NCI-H1105 (cell line): ENCODE measurements around the gene S100A1.
"Not testable (repeated sequence)": the region's sequence is repeated elsewhere in the genome, so short reads cannot be mapped to it uniquely, and the experiment has no call there.

Source experiments
- DNase-seq: peaks from one replicate; lab custom pipeline; 2025; lab: John Stamatoyannopoulos, UW

S100A1 gene

DNA sequence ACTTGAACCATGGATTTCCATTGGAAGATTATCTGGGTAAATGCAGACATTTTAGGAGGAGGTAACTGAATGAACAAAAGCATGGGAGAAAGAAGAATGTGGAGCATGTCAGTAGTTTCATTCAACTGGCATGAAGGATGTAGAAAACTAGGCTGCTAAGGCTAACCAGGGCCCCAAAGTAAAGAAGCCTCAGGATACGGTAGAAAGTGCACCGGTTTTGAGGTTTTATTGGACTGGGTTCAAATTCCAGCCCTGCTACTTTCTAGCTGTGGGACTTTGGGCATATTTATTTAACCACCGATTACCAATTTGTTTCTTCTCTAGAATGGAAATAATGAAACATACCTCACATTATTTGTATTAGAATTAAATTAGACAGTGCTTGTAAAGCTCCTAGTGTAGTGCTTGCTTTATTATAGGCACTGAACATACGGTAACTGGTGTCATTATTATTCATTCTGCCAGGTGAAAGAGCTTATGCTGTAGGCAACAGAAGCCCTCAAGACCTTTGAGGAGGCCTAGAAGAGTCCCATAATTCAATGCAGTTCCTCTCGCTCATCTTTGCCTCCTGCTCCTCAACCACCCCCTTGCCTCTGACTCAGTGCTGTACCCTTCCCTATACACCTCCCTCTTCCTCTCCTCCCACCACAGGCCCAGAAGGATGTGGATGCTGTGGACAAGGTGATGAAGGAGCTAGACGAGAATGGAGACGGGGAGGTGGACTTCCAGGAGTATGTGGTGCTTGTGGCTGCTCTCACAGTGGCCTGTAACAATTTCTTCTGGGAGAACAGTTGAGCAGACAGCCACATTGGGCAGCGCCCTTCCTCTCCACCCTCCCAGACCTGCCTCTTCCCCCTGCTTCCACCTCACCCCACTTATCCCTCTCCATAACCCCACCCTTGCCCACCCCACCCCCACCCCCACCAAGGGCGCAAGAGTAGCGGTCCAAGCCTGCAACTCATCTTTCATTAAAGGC is 3.1 kb downstream of the S100A1 start:
- DNase-seq = no peak

DNA sequence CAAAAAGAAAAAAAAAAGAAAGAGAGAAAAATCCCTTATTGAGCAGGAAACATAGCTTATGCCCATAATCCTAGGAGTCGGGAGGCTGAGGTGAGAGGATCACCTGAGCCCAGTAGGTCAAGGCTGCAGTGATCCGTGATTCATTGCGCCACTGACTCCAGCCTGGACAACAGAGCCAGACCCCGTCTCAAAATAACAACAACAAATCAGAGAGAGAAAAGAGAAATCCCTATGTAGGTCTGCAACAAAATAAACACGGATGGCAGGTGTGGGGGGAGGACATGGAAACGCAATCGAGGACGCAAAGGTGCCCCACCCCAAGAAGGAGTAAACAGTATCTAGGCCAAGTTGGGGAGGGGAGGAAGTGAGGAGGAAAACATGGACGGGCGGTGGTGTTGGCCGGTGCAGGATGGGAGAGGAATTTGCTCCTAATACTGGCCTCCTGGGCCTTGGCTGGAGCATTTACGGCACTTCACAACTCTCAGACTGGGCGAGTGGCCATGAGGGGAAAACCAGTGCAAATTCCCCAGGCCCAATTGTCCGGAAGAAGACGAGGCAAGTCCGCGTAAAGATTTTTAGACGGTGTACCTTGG is 5.0 kb downstream of the S100A1 start:
- DNase-seq = no peak

DNA sequence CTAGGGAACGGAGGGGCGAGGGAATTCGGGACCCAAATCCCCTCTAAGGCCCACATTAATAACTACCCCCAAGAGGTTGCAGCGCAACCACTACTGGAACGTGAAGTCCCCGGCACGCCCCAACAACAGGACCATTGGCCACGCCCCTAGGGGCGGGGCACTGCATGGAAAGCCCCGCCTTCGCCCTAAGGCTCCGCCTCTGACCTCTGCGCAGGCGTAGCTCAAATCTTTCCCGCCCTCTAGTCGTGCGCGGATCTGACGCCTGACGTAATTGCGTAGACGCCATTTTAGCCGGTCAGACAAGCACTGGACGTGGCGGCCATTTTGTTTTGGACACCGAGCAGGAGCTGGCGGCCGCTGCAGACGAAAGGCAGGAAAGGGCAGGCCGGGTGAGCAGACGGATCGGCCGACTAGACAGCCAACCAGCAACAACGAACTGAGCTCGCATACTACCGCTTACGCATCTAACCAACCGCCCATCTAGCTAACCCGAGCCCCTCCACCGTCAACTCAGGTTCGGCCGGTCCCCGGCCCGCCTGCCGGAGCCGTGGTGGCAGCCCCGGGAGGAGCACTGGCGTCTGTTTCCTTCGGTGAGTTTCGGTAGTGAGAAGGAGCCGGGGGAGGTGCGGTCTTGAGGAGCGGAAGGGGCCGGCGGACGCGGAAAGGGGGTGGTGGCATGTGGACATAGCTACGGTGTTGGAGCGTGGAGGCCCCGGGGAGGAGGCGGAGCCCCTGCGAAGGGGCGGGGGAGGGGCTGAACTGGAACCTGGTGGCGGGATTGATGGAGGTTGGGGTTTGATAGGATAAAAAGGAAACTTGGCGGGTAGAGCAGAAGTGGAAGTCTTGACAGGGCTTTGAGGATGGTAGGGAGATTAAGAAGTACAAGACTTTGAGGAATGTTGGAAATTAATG is 5.8 kb downstream of the S100A1 start, which contains the start of gene CHTOP:
Gene CHTOP, plus strand, starts transcription at position 313 of the 912 bp plus-strand sequence. CDS start 2,523 bp downstream, outside the sequence.
- peak; percentile 98 for DNase-seq

DNA sequence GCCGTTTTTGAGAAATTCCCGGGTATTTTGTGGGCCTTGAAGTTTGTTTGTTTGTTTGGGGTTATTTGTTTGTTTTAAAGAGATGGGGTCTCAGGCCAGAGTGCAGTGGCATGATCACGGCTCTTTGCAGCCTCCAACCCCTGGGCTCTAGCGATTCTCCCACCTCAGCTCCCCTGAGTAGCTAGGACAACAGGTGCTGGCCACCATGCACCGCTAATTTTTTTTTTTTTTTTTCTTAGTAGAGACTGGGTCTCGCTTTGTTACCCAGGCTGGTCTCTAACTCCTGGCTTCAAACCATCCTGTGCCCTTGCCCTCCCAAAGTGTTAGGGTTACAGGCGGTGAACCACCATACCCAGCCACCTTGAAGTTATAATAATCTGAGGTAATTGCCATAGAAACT is 7.6 kb downstream of the S100A1 start:
- DNase-seq = no peak

DNA sequence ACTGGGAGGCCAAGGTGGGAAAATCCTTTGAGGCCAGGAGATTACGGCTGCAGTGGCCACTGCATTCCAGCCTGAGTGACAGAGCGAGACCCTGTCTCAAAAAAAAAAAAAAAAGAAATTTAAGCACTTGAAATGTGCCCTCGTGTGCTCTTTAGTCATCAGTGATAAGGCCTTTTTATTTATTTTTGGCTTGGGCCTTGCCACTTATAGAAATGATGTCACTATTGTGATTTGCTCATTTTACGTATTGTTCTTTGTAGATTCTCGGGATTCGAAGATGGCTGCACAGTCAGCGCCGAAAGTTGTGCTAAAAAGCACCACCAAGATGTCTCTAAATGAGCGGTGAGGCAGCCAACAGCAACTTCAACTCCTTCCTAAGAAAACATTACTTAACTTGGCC is 8.1 kb downstream of the S100A1 start:
- no peak for DNase-seq

DNA sequence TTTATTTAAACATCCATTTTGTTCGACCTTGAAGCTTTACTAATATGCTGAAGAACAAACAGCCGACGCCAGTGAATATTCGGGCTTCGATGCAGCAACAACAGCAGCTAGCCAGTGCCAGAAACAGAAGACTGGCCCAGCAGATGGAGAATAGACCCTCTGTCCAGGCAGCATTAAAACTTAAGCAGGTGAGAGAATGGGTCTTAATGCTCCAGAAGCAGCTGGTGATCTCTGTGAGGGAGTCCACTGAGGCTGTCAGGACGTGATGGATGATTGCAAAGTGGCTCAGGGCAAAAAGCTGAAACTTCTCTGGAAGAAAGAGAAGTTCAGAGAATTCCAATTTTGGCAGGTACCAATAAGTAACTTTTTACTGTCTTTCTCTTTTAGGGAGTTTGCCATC is 10.0 kb downstream of the S100A1 start:
- no peak for DNase-seq

DNA sequence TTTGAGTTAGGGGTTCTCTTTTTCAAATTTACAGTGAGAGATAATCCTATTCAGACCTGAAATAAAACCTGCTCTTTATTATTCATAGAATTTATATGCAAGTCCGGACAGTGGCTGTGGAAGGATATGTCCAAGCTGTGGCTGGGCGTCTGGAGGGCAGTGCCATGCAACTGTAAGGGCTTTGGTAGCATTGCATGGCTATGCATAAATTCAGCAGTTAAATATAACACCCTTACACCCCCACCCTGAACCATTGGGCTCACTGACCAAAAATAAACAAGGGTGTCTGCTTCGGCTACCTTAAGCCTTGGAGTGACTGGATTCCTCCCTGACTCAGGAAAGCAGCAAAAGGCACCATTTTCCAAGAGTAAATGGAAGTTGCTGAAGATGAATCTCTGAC is 11.0 kb downstream of the S100A1 start:
- DNase-seq = no peak

DNA sequence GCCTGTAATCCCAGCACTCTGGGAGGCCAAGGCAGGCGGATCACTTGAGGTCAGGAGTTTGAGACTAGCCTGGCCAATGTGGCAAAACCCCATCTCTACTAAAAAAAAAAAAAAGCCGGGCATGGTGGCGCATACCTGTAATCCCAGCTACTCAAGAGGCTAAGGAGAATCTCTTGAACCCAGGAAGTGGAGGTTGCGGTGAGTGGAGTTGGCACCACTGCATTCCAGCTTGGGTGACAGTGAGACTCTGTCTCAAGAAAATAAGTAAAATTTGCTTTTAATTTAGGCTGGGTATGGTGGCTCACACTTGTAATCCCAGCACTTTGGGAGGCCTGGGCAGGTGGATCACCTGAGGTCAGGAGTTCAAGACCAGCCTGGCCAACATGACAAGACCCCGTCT is 12.0 kb downstream of the S100A1 start:
- DNase-seq = not testable (repeated sequence)

DNA sequence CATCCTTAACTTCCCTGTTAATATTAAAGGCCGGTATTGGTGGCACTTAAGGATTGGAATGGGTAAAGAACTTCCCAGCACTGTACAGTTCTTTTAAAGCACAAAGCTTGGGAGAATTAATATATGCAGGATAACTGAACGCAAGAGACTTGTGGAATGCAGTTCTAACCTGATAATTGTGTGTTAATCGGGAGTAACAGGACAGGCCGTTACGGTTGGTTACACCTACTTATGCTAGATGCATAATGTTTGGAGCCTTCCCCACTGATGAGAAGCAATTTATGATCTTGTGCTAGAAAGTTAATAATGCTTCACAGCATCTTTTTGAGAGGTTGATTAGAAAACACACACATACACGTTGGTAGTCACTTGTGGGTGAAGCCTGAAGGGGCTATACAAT is 12.6 kb downstream of the S100A1 start:
- no peak for DNase-seq

DNA sequence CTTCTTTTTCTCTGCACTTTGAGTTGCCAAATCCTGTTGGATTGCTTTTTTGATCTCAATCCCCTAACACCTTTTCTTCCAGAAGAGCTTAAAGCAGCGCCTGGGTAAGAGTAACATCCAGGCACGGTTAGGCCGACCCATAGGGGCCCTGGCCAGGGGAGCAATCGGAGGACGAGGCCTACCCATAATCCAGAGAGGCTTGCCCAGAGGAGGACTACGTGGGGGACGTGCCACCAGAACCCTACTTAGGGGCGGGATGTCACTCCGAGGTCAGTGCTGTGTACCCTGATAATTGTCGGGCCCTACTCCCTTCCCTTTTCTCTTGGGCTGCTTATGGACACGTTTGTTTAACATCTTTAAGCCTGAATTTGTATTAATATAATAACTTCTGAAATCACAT is 13.9 kb downstream of the S100A1 start:
- no peak for DNase-seq

DNA sequence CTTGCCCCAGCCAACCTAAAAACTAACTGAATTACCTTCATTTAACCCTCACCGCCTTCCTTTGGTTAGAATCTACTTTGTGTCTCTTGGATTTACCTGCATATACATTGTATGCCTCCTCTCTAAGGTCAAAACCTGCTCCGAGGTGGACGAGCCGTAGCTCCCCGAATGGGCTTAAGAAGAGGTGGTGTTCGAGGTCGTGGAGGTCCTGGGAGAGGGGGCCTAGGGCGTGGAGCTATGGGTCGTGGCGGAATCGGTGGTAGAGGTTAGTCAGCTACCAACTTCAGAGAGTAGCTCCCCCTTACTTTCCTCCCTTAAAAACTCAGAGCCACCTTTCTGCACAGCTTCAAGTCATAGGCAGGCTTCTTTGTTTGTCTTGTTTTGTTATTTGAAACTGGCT is 14.9 kb downstream of the S100A1 start:
- DNase-seq = no peak

DNA sequence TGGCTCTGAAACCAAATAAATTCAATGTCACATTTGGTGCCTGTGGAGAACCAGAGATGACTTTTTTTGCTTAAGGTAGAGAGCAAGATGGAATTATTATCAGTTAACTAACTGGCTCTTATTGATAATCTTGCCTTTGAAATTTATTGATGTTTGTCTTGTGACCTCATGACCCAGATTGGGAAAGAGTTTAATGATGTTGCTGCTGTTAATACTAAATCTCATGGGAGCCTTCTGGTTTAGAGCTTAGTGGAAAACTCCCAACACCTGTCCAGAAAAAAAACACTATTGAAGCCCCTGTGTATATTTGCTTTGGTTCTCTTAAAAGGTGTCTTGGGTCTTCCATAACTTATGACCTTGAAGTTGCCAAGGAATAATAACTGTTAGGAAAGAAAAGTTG is 15.6 kb downstream of the S100A1 start:
- DNase-seq = no peak

DNA sequence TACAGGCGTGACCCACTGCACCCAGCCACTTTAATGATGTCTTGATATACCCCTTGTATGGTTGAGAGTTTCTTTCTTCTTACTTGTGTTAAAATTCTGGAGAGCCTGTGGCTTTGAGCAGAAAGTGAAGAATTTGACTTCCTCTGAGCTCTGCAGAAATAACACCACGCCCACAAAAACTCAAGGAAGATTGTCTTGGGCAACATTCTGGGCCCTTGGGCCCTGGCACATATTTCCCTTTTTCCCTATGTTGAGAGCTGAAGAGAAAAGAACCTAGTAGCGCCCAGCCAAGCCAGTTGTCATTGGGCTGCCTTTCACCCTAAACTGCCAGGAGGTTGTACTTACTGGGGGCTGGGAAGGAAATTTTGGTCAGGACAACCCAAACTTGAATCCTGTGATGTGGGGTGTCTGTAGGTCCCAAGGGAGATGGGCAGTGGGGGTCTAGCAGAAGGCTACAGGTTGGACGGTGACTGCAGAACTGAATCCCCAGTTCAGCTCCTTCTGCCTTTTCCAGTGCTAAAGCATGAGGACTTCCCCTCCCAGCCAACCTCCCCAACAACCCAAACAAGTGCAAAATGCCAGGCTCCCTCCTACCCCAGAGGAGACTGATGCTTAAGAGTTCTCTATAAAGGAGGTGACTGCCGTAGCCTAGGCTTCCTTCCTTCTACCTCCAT is 18.6 kb downstream of the S100A1 start:
- DNase-seq = no peak

DNA sequence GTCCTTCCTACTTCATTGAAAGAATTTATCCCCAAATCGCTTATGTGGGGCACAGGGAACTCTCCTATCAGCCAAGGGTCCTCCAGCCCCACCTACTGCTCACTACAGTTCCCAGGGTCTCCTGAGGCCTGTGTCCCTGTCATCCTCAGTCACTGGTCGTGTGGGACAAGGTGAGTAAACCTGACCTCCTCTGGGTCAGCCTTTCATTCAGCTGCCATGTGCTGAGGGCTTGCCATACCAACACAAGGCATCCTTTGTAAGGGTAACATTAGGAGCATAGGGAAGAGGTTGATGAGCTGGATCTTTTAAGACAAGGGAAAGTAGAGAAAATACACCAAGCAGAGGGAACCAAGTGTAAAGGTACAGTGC is 19.1 kb downstream of the S100A1 start:
- no peak for DNase-seq

DNA sequence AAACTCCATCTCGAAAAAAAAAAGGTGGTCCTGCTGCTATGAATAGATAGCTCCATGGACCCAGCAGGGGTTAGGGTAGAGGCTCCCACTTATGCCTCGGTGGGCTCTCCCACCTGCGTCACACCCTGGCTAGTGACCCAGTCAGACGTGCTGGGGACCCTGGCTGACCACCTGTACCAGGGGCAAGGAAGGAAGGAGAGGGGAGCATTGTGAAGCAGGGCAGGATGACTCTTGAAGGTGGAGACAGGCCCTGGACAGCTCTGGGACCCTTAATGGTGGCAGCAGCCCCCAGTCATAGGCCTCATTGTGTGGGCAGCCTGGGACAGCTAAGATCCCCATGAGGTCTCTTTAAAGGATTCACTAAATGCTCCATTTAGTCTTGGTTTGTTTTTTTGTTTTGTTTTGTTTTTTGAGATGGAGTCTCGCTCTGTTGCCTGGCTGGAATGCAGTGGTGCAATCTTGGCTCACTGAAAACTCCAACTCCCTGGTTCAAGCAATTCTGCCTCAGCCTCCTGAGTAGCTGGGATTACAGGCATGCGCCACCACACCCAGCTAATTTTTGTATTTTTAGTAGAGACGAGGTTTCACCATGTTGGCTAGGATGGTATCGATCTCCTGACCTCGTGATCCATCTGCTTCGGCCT is 19.9 kb downstream of the S100A1 start:
- no peak for DNase-seq

DNA sequence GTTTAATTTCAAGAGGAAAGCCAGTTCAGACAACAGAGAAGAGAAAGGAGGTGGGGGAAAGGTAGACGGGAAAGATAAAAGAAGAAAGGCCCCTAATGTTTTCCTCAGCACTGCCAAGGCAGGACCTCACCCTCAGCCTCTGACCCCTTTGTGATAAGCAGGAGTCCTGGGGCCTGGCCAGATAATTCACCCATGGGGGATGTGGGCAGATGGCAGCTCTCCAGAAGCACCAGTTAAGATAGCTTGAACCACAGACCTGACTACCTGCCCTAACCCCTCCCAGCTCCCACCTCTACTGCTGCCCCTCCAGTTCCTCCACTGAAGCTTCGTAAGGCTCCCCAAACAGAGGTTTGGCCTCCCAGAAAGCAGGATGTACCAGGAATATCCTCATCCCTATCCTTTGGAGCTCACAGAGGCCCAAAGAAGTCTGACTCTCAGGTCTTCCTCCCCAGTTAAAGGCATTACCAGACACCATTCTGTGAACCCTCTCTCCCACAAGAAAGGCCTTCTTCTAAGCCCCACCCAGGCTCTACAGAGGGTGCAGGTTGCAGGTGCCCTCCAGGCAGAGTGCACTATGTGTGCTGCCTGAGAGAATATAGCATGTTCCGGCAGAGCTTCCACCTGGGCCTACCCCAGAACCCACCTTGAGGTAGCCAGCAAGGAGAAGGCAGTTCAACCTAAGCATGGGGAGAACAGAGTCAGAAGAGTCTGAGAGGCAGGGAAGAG is 21.1 kb downstream of the S100A1 start:
- DNase-seq = no peak

DNA sequence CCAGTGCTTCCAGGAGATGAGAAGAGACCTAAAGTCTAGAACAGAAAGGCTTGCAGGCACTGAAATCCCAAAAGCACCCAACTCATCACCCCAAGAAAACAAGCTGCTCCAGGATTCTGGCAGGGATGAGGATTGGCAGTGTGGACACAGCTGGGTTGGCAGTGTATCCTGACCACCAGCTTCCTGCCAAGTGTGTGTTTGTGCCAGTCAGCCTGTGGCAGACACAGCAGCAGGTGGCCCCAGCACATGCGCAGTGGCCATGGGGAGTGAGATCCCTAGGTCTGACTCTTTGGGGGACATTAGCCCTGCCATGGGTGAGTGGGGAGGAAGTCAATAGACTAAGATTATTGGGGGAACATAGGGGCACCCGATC is 21.6 kb downstream of the S100A1 start:
- DNase-seq = peak; percentile 10

DNA sequence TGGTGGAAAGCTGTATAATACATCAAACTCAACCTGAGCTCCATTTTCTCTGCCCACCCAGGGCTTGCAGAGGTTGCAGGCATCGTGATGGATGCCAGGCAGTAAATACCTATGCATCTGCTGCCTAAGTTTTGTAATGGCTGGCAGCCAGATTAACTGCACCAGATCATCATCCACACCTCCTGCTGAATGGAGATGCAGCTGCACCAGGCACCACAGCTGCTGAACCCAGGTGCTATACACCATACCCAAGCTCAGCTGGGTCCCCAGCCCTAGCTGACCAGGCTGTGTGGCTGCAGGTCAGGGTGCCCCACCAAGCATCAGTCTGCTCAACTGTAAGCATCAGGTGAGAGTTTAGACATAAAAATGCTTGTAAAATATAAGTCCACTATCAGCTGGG is 23.5 kb downstream of the S100A1 start:
- DNase-seq = no peak

DNA sequence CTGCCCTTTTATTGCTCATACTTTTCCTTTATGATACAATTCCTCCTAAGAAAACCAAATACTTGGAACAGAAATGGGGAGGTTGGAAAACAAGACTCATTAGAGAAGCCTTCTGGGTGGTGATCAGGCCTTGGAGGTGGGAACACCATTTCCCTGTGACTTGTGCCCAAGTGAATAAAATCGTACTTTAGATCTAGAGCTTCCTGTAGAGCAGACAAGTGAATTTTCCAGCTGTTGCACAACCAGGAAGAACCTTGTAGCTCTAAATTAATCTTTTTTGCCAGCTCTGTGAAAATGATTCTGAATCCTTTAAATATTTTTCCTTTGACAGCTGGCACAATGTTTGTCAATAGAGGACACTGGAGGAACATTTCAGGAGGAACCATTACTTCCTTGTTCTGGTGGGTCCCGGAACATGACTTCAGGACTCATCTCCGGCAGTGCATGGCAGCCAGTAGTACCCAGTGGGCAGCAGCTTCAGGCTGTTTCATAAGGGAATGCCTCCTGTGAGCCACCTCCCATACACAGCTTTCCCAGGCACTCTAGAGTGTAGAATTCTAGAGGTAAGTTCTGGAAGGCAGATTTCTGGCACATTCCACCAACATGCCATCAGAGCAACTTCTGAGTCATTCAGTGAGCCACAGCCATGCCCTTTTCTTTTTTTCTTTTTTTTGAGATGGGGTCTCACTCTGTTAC is 24.7 kb downstream of the S100A1 start:
- DNase-seq = no peak

DNA sequence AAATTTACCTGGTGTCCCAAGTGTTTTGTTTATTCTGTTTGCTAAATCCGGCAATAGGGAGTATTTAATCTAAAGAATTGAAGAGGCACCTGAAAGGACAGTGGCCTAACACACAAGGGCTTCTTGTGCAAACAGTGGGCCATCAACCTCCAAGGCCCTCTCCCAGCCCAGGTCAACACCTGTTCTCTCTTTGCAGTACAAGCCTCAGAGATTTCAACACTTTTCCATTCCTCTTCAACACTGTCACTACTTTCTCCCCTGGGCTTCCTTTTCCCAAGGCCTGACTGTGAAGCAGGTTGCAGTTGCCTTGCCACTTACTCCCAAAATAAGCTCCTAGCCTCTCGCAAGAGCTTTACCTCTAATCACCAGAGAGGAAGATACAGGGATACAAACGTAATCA is 27.1 kb downstream of the S100A1 start:
- DNase-seq = no peak
